HepG2 (cell line): ENCODE results near the gene BTG3. TPM values are rescaled to one million over a fixed set of nuclear protein-coding genes. Genes with fewer than 3 reads are reported as not detected.

Experiments used
- ATAC-seq: fragments of 200-7000 bp; cut with Tn5 transposase; 3 replicates; pipeline ENCODE4 v1.9.1; 2020; ENCODE audit warnings: mild to moderate bottlenecking, moderate library complexity
- BruUV-seq: library from RNA; stranded (reverse); fragments of 400-500 nt; replicated peaks from 2 replicates; lab custom pipeline; 2021; lab: Mats Ljungman, UMichigan
- CTCF ChIA-PET: fragments of 300-600 bp; formaldehyde crosslinking; extraction: SDS; loops from one replicate; lab custom pipeline; 2021; ENCODE audit warnings: low total read pairs, inconsistent platforms, low intra/inter-chr PET ratio; lab: Yijun Ruan, JAX
- POLR2A ChIA-PET: fragments of 350-600 bp; sonication (Branson Sonifier 250); formaldehyde crosslinking; loops from one replicate; lab custom pipeline; 2020; ENCODE audit warnings: antibody characterized with exemption, inconsistent platforms; lab: Yijun Ruan, JAX
- DNase-seq: peaks from one replicate; pipeline ENCODE4 v3.0.0-alpha.2; 2015; ENCODE audit warnings: low spot score
- FAIRE-seq: peaks from 3 replicates; lab custom pipeline; 2011; peaks lifted over from hg19 to GRCh38; lab: Jason Lieb, UNC
- H2AFZ ChIP-seq: one replicate; pipeline ENCODE4 v1.6.1; 2011; ENCODE audit warnings: low read length, inconsistent platforms
- H3K27ac ChIP-seq: fragments of 300-600 bp; 3 replicates; pipeline ENCODE4 v1.8.0; 2011; ENCODE audit warnings: mixed run types, mild to moderate bottlenecking, mixed read lengths, low read length, inconsistent platforms; ENCODE audit not compliant: insufficient read depth; ENCODE audit errors: extremely low read length
- H3K27me3 ChIP-seq, 2 experiments: fragments of 200-600 bp in 1 of 2; 2 replicates in 1 of 2; 3 replicates in 1 of 2; pipeline versions ENCODE4 v1.6.0 to v1.8.0; 2011; ENCODE audit warnings: low read length in 2 of 2, mild to moderate bottlenecking in 2 of 2, moderate library complexity in 2 of 2, inconsistent platforms in 1 of 2; ENCODE audit not compliant: insufficient read depth in 2 of 2, control insufficient read depth in 1 of 2
- H3K36me3 ChIP-seq, 2 experiments: fragments of 200-600 bp in 1 of 2; replicated peaks in 1 of 2; 2 replicates in 1 of 2; 3 replicates in 1 of 2; pipeline versions ENCODE4 v1.5.1 to v1.8.0; 2011; ENCODE audit warnings: low read length in 2 of 2, inconsistent platforms in 1 of 2; ENCODE audit not compliant: insufficient read depth in 2 of 2, control insufficient read depth in 1 of 2
- H3K4me1 ChIP-seq: 2 replicates; pipeline ENCODE4 v1.5.1; 2012; ENCODE audit warnings: low read length, inconsistent platforms; ENCODE audit not compliant: insufficient read depth
- H3K4me2 ChIP-seq: 2 replicates; pipeline ENCODE4 v1.6.0; 2011; ENCODE audit warnings: low read depth, low read length, inconsistent platforms
- H3K4me3 ChIP-seq, 3 experiments: fragments of 200-600 bp in 1 of 3; sonication (generic), shearing (Covaris generic) in 1 of 3; replicated peaks in 1 of 3; 2 replicates each; pipeline ENCODE4 v1.5.1; 2011 to 2016; ENCODE audit warnings: low read length in 3 of 3, inconsistent platforms in 2 of 3, low read depth in 2 of 3, mild to moderate bottlenecking in 2 of 3, control low read depth in 1 of 3, mixed read lengths in 1 of 3; ENCODE audit not compliant: insufficient read depth in 1 of 3
- H3K79me2 ChIP-seq: one replicate; pipeline ENCODE4 v1.6.1; 2011; ENCODE audit warnings: low read length, inconsistent platforms; ENCODE audit not compliant: insufficient read depth
- H3K9ac ChIP-seq: 2 replicates; pipeline ENCODE4 v1.6.0; 2011; ENCODE audit warnings: mild to moderate bottlenecking, low read depth, low read length, inconsistent platforms; ENCODE audit not compliant: insufficient read depth
- H3K9me3 ChIP-seq: 2 replicates; pipeline ENCODE4 v1.5.1; 2012; ENCODE audit warnings: mild to moderate bottlenecking, low read length
- H4K20me1 ChIP-seq: 2 replicates; pipeline ENCODE4 v1.6.0; 2011; ENCODE audit warnings: inconsistent platforms, mild to moderate bottlenecking, low read length, moderate library complexity; ENCODE audit not compliant: insufficient read depth
- AGO2 ChIP-seq: fragments of 200-400 bp; formaldehyde crosslinking; optimal IDR thresholded peaks from 2 replicates; pipeline ENCODE3; 2017; ENCODE audit warnings: mild to moderate bottlenecking, low read depth, low read length, moderate library complexity
- HES4 ChIP-seq: sonication (generic); formaldehyde crosslinking; IDR thresholded peaks from 2 replicates; pipeline ENCODE4 v1.9.0; 2021; ENCODE audit warnings: mild to moderate bottlenecking, missing genetic modification reagents, borderline replicate concordance
- NFE2L2 ChIP-seq: fragments of 150-350 bp; IDR thresholded peaks from 2 replicates; pipeline ENCODE4 v1.6.1; 2014; ENCODE audit warnings: low read length
- RBM22 ChIP-seq: fragments of 200-400 bp; formaldehyde crosslinking; optimal IDR thresholded peaks from 2 replicates; pipeline ENCODE3; 2017; ENCODE audit warnings: mild to moderate bottlenecking, low read length, moderate library complexity
- SRY ChIP-seq: sonication (generic); formaldehyde crosslinking; IDR thresholded peaks from 2 replicates; pipeline ENCODE4 v1.8.0; 2022; ENCODE audit warnings: mild to moderate bottlenecking, missing genetic modification reagents
- ZBTB7B ChIP-seq: sonication (generic); formaldehyde crosslinking; IDR thresholded peaks from 2 replicates; pipeline ENCODE4 v1.4.0; 2020; ENCODE audit warnings: missing genetic modification reagents
- ZNF562 ChIP-seq: sonication (generic); formaldehyde crosslinking; IDR thresholded peaks from 2 replicates; pipeline ENCODE4 v1.8.0; 2022; ENCODE audit warnings: missing genetic modification reagents, borderline replicate concordance
- WGBS: methylation state at CpG from one replicate; pipeline ENCODE4 v1.1.6; 2017; ENCODE audit warnings: low lambda C conversion rate; 5-methylcytosine and 5-hydroxymethylcytosine counted together
- in situ Hi-C: cut with HindIII; loops from 2 replicates; pipeline ENCODE4 v1.10.0; 2017; ENCODE audit warnings: low pct_unique_long_range_greater_than_20kb; ENCODE audit not compliant: extremely low pct_ligation_motif_present
- intact Hi-C: fragments of 100-400 bp; cut with micrococcal nuclease; formaldehyde crosslinking; loops from one replicate; pipeline ENCODE4 v1.10.0; 2022; ENCODE audit not compliant: unreplicated experiment
- polyA plus RNA-seq, 8 experiments: library from polyadenylated mRNA; depleted of rRNA in 3 of 8; stranded (reverse) in 7 of 8; unstranded in 1 of 8; fragments of >200 nt; fragmentation: Illumina TruSeq in 4 of 8; extraction: Trizol in 4 of 8; gene quantifications; 2 replicates each; pipeline versions ENCODE4 v1.2.1 to v1.2.3, GENCODE V29; 2011 to 2016; ENCODE audit warnings: low read depth in 4 of 8, missing spikeins in 1 of 8, mixed read lengths in 1 of 8; ENCODE audit not compliant: insufficient read depth in 1 of 8
- total RNA-seq, 5 experiments: library from RNA; depleted of rRNA; stranded (reverse); fragments of >200 nt; fragmentation: Illumina TruSeq; extraction: Trizol; gene quantifications; 2 replicates each; pipeline ENCODE4 v1.2.3, GENCODE V29; 2016; ENCODE audit warnings: low read depth in 1 of 5
- TF ChIP-seq, protein P1 (sequence below): sonication (generic); formaldehyde crosslinking; IDR thresholded peaks from 2 replicates; pipeline ENCODE4 v1.4.0; 2020; ENCODE audit warnings: missing genetic modification reagents, low read depth, mild to moderate bottlenecking, borderline replicate concordance
- TF ChIP-seq, protein P2 (sequence below): sonication (generic); formaldehyde crosslinking; IDR thresholded peaks from 2 replicates; pipeline ENCODE4 v1.4.0; 2020; ENCODE audit warnings: mild to moderate bottlenecking, missing genetic modification reagents, borderline replicate concordance

The BTG3 gene
- total and polyA plus RNA-seq, 2 of the 13 experiments (the other 11 are each of a cell fraction or from before 2014, with no cell fraction given), result 13.9 to 27.4 TPM

DNA sequence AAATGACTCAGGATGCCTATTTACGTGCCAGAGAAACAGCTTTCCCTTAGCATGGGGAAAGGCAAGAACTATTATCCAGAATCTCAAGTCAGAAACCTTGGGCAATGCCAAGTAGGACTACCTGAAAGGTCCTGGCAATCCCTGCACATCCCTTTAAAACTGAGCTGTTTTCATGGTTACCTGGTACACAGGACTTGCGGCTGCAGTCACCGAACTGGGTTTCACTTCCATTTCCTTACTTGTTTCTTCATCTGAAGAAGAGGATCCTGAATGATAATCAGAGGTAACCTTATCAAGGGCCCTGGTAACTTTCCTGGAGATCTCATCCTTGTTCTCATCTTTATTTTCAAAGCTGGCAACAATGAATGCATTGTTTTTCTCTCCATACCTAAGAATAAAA is 14.3 kb downstream of the BTG3 start:
- CTCF ChIA-PET, result no interaction called here
- no peak for DNase-seq
- no peak for FAIRE-seq
- H3K27me3 ChIP-seq, result no peaks in the 10 kb centered on the region
- TF ChIP-seq ZBTB7B (no peak), RBM22 (peak; percentile 87), NFE2L2 (no peak), ZNF562 (no peak), SRY (no peak), HES4 (CRISPR knock-in tag) (no peak)
- TF ChIP-seq, protein P1, sequence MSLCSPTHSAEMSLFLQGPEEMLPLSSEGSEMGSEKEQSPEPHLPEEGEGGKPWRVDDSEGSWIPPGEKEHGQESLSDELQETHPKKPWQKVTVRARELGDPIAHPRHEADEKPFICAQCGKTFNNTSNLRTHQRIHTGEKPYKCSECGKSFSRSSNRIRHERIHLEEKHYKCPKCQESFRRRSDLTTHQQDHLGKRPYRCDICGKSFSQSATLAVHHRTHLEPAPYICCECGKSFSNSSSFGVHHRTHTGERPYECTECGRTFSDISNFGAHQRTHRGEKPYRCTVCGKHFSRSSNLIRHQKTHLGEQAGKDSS (CRISPR knock-in tag), result no peak
- TF ChIP-seq, all 625 proteins: peak for 1
- POLR2A ChIA-PET, result no interaction called here
- Histone ChIP-seq H3K9ac (no peak overlapping the region), H3K4me3 (no peak overlapping the region), H3K4me1 (no peaks in the 10 kb centered on the region), H3K36me3 (peaks cover 12 to 83% of the 10 kb centered on the region in 2 experiments), H2AFZ (no peak overlapping the region), H4K20me1 (no peaks in the 10 kb centered on the region; the same call in 1 of the 2 replicates), H3K9me3 (no peaks in the 10 kb centered on the region), H3K27ac (no peak overlapping the region), H3K79me2 (no peaks in the 10 kb centered on the region), H3K4me2 (no peak overlapping the region)
- in situ Hi-C loops, result no loop called here
- intact Hi-C loops, result no loop called here
- BruUV-seq, result no TSS peak
- ATAC-seq, result no peak
- WGBS, result 99% methylated on average over 3 of the region's 3 CpGs

DNA sequence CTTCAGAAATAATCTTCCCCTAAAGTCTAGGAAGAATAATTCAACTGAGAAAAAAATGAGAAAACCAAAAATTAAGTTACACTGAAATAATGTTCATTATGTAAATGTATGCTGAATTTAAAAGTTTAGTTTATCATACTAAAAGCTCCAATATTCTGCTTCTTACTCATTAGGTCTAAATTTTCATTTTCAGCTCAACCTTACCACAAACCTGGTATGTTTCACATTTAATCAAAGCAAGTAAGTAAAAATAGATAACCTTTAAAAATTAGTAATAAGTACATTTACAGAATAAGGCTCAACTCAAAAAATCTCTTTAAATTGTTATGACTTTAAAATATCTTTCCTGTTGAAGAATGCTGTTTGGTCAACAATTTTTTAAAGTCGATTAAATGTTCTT is 15.0 kb downstream of the BTG3 start:
- CTCF ChIA-PET, result no interaction called here
- BruUV-seq, result no TSS peak
- H4K20me1 ChIP-seq, result no peaks in the 10 kb centered on the region; the same call in 1 of the 2 replicates
- H3K27me3 ChIP-seq, result no peaks in the 10 kb centered on the region
- in situ Hi-C loops, result no loop called here
- DNase-seq, result no peak
- no peak overlapping the region for H3K9ac ChIP-seq
- H3K27ac ChIP-seq, result no peak overlapping the region
- H3K36me3 ChIP-seq, result peaks cover 12 to 80% of the 10 kb centered on the region in 2 experiments
- no peaks in the 10 kb centered on the region for H3K79me2 ChIP-seq
- intact Hi-C loops, result no loop called here
- TF ChIP-seq, protein P2, sequence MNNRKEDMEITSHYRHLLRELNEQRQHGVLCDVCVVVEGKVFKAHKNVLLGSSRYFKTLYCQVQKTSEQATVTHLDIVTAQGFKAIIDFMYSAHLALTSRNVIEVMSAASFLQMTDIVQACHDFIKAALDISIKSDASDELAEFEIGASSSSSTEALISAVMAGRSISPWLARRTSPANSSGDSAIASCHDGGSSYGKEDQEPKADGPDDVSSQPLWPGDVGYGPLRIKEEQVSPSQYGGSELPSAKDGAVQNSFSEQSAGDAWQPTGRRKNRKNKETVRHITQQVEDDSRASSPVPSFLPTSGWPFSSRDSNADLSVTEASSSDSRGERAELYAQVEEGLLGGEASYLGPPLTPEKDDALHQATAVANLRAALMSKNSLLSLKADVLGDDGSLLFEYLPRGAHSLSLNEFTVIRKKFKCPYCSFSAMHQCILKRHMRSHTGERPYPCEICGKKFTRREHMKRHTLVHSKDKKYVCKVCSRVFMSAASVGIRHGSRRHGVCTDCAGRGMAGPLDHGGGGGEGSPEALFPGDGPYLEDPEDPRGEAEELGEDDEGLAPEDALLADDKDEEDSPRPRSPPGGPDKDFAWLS (CRISPR knock-in tag), result no peak
- peak; percentile 21 for TF ChIP-seq AGO2
- no peak overlapping the region for H3K4me3 ChIP-seq
- POLR2A ChIA-PET, result no interaction called here
- no peaks in the 10 kb centered on the region for H3K9me3 ChIP-seq
- 100% methylated on average over 1 of the region's 1 CpG for WGBS
- ATAC-seq, result no peak
- FAIRE-seq, result no peak
- no peak overlapping the region for H3K4me2 ChIP-seq
- H2AFZ ChIP-seq, result no peak overlapping the region
- H3K4me1 ChIP-seq, result no peaks in the 10 kb centered on the region
